Endothelial cell of umbilical vein (primary cell): ENCODE data around the gene ZNF70. TPM values are rescaled to one million over a fixed set of nuclear protein-coding genes. Genes with fewer than 3 reads are reported as not detected.

Experiments
- BruUV-seq: library from RNA; stranded (reverse); fragments of 400-500 nt; replicated peaks from 2 replicates; lab custom pipeline; 2021; lab: Mats Ljungman, UMichigan
- CTCF ChIA-PET: fragments of 300-600, 350-600 bp; sonication (Branson Sonifier 250); formaldehyde crosslinking; loops from one replicate; lab custom pipeline; 2021; ENCODE audit warnings: antibody characterized with exemption, inconsistent platforms; lab: Charles Lee
- POLR2A ChIA-PET: fragments of 300-600, 350-600 bp; sonication (Branson Sonifier 250); formaldehyde crosslinking; loops from one replicate; lab custom pipeline; 2021; ENCODE audit warnings: antibody characterized with exemption, inconsistent platforms; lab: Charles Lee
- DNase-seq: peaks from one replicate; pipeline ENCODE4 v3.0.0-alpha.2; 2011; ENCODE audit warnings: low read depth, low spot score
- FAIRE-seq: peaks from 2 replicates; lab custom pipeline; 2011; peaks lifted over from hg19 to GRCh38; lab: Jason Lieb, UNC
- H2AFZ ChIP-seq: 2 replicates; pipeline ENCODE4 v1.6.0; 2012; ENCODE audit warnings: low read depth, low read length, control low read depth, inconsistent platforms
- H3K27ac ChIP-seq: 2 replicates; pipeline ENCODE4 v1.5.1; 2011; ENCODE audit warnings: low read depth, mild to moderate bottlenecking, control low read depth, low read length, moderate library complexity; ENCODE audit not compliant: insufficient read depth
- H3K27me3 ChIP-seq, 2 experiments: 2 replicates each; pipeline versions ENCODE4 v1.6.0 to v1.6.1; 2011; ENCODE audit warnings: low read length in 2 of 2, mixed read lengths in 1 of 2; ENCODE audit not compliant: control insufficient read depth in 2 of 2, insufficient read depth in 2 of 2
- H3K36me3 ChIP-seq, 2 experiments: 2 replicates in 1 of 2; 3 replicates in 1 of 2; pipeline ENCODE4 v1.5.1; 2011; ENCODE audit warnings: low read length in 2 of 2, mild to moderate bottlenecking in 1 of 2, moderate library complexity in 1 of 2; ENCODE audit not compliant: control insufficient read depth in 2 of 2, insufficient read depth in 2 of 2; ENCODE audit errors: extremely low read depth in 1 of 2
- H3K4me1 ChIP-seq: 3 replicates; pipeline ENCODE4 v1.5.1; 2011; ENCODE audit warnings: mild to moderate bottlenecking, low read length; ENCODE audit not compliant: control insufficient read depth, insufficient read depth; ENCODE audit errors: extremely low read depth
- H3K4me2 ChIP-seq: 2 replicates; pipeline ENCODE4 v1.6.1; 2011; ENCODE audit warnings: low read length, control low read depth, mixed read lengths; ENCODE audit not compliant: insufficient read depth
- H3K4me3 ChIP-seq, 3 experiments: fragments of 200-600 bp in 1 of 3; sonication (generic), shearing (Covaris generic) in 1 of 3; replicated peaks in 1 of 3; 2 replicates each; pipeline ENCODE4 v1.5.1; 2011 to 2016; ENCODE audit warnings: control low read depth in 3 of 3, low read length in 3 of 3, mild to moderate bottlenecking in 2 of 3, inconsistent platforms in 1 of 3, low read depth in 1 of 3, moderate library complexity in 1 of 3; ENCODE audit not compliant: insufficient read depth in 1 of 3
- H3K79me2 ChIP-seq: 2 replicates; pipeline ENCODE4 v1.6.0; 2012; ENCODE audit warnings: low read length, inconsistent platforms; ENCODE audit not compliant: control insufficient read depth, insufficient read depth
- H3K9ac ChIP-seq: replicated peaks from 2 replicates; pipeline ENCODE3; 2011; ENCODE audit warnings: low read length, control low read depth; ENCODE audit not compliant: insufficient read depth; ENCODE audit errors: extremely low read depth
- H3K9me1 ChIP-seq: replicated peaks from 3 replicates; pipeline ENCODE4 v1.6.0; 2011; ENCODE audit warnings: mild to moderate bottlenecking, low read length; ENCODE audit not compliant: control insufficient read depth, insufficient read depth; ENCODE audit errors: extremely low read depth
- H3K9me3 ChIP-seq: replicated peaks from 2 replicates; pipeline ENCODE4 v1.5.1; 2012; ENCODE audit warnings: low read length, inconsistent platforms; ENCODE audit not compliant: control insufficient read depth, insufficient read depth
- H4K20me1 ChIP-seq: replicated peaks from 2 replicates; pipeline ENCODE3; 2011; ENCODE audit warnings: mild to moderate bottlenecking, low read length; ENCODE audit not compliant: control insufficient read depth, insufficient read depth; ENCODE audit errors: extremely low read depth
- EZH2 ChIP-seq: IDR thresholded peaks from 2 replicates; pipeline ENCODE4 v1.6.1; 2012; ENCODE audit warnings: borderline replicate concordance, low read depth, mild to moderate bottlenecking, moderate library complexity, low read length, inconsistent platforms; ENCODE audit not compliant: severe bottlenecking
- GATA2 ChIP-seq: IDR thresholded peaks from 2 replicates; pipeline ENCODE4 v1.7.0; 2011; ENCODE audit warnings: low read depth, mild to moderate bottlenecking, moderate library complexity, mixed read lengths, low read length; ENCODE audit not compliant: insufficient read length, insufficient read depth
- POLR2A ChIP-seq: IDR thresholded peaks from 2 replicates; pipeline ENCODE4 v1.6.1; 2012; ENCODE audit warnings: low read depth, mild to moderate bottlenecking, control low read depth, low read length
- dilution Hi-C: fragments of 300-500 bp; cut with MboI; formaldehyde crosslinking; loops from one replicate; pipeline ENCODE4 v1.15.0; 2019; ENCODE audit warnings: low sequenced_read_pairs; ENCODE audit not compliant: extremely low pct_ligation_motif_present
- intact Hi-C: fragments of 100-400 bp; cut with micrococcal nuclease; formaldehyde crosslinking; loops from one replicate; pipeline ENCODE4 v1.10.0; 2022
- polyA plus RNA-seq, 4 experiments: library from polyadenylated mRNA; depleted of rRNA in 3 of 4; stranded (reverse) in 3 of 4; unstranded in 1 of 4; fragments of >200 nt; gene quantifications; 2 replicates each; pipeline versions ENCODE4 v1.2.1 to v1.2.3, GENCODE V29; 2011 to 2012; ENCODE audit warnings: missing spikeins in 1 of 4
- total RNA-seq: library from RNA; stranded (reverse); gene quantifications from 2 replicates; pipeline ENCODE4 v1.2.3, GENCODE V29; 2021
- TF ChIP-seq, protein P1 (sequence below), 2 donors: IDR thresholded peaks; 1 replicate in 1 of 2; 2 replicates in 1 of 2; pipeline ENCODE4 v1.5.1; 2011; ENCODE audit warnings: low read length in 2 of 2, mild to moderate bottlenecking in 2 of 2, moderate library complexity in 2 of 2, control low read depth in 1 of 2, inconsistent platforms in 1 of 2, low read depth in 1 of 2; ENCODE audit not compliant: insufficient read depth in 1 of 2; ENCODE audit errors: extremely low read depth in 1 of 2
- TF ChIP-seq, protein P2 (sequence below): IDR thresholded peaks from 2 replicates; pipeline ENCODE4 v1.6.1; 2011; ENCODE audit not compliant: insufficient read depth, insufficient read length

Gene ZNF70
- total and polyA plus RNA-seq, 2 donors (not counting 3 experiments of a cell fraction or from before 2014, with no cell fraction given): 1.9 to 6.2 TPM

DNA sequence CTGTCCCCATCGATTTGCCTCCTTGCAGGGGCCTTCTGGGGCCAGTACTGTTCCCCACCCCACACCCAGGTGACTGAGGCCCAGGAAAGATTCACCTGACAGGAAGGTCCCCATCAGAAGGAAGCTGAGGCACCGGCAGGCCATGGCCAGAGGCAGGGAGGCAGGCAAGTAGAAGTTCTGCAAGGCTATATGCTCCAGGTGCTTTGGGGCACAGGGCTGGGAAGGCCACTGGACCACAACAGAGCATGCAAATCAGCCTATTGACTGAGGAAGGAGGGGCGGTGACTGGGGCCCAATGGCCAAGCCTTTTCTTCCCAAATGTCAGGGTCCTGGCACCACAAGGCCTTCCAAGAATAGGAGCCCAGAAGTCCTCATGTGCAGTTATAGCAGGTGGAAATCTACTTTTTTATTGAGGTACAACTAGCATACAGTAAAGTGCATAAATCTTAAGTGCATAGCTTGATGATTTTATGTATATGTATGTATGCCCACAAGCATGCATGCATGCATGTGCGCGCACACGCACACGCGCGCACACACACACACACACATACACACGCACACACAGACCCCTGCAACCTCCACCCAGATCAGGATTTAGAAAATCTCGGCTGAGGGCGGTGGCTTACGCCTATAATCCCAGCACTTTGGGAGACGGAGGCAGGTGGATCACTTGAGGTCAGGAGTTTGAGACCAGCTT, 3.5 kb upstream of the ZNF70 start, which contains the start of gene VPREB3:
Gene VPREB3, minus strand, starts transcription at position 206 of the 700 bp plus-strand sequence. Its CDS starts 62 bp downstream, at position 144.
- H3K27ac ChIP-seq: no peak within 1 kb of the TSS
- TF ChIP-seq, protein P1, sequence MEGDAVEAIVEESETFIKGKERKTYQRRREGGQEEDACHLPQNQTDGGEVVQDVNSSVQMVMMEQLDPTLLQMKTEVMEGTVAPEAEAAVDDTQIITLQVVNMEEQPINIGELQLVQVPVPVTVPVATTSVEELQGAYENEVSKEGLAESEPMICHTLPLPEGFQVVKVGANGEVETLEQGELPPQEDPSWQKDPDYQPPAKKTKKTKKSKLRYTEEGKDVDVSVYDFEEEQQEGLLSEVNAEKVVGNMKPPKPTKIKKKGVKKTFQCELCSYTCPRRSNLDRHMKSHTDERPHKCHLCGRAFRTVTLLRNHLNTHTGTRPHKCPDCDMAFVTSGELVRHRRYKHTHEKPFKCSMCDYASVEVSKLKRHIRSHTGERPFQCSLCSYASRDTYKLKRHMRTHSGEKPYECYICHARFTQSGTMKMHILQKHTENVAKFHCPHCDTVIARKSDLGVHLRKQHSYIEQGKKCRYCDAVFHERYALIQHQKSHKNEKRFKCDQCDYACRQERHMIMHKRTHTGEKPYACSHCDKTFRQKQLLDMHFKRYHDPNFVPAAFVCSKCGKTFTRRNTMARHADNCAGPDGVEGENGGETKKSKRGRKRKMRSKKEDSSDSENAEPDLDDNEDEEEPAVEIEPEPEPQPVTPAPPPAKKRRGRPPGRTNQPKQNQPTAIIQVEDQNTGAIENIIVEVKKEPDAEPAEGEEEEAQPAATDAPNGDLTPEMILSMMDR (IDR thresholded peaks at IDR 0.05; ENCODE audit: extremely low read depth in 1 of 2, insufficient read depth in 1 of 2, low read depth in 1 of 2, low read length in 2 of 2): no peak
- TF ChIP-seq GATA2: no peak
- no peak for TF ChIP-seq POLR2A
- TF ChIP-seq, protein P2, sequence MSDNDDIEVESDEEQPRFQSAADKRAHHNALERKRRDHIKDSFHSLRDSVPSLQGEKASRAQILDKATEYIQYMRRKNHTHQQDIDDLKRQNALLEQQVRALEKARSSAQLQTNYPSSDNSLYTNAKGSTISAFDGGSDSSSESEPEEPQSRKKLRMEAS: no peak
- no peak for TF ChIP-seq EZH2
- CTCF ChIA-PET: interaction anchor here (0.8 to 1.6 kb wide), 4 partner anchors 9 to 17 kb away, joined by 3 to 7 read pairs (median 4); partner anchors contain the start of gene CHCHD10
- DNase-seq (no peak), FAIRE-seq (no peak)
- POLR2A ChIA-PET: no interaction called here
- dilution Hi-C loops (no loop called here), intact Hi-C loops (no loop called here)
- no peak within 1 kb of the TSS for H3K9ac ChIP-seq
- BruUV-seq: no TSS peak
- no peaks in the 10 kb centered on the region for H3K27me3 ChIP-seq
- H2AFZ ChIP-seq: no peak within 1 kb of the TSS
- H3K4me3 ChIP-seq: no peak within 1 kb of the TSS
- no peaks in the 10 kb centered on the region for H3K9me1 ChIP-seq
- H3K36me3 ChIP-seq: no peaks in the 10 kb centered on the region
- H4K20me1 ChIP-seq: no peaks in the 10 kb centered on the region
- no peak within 1 kb of the TSS for H3K4me2 ChIP-seq
- no peaks in the 10 kb centered on the region for H3K9me3 ChIP-seq
- H3K79me2 ChIP-seq: no peaks in the 10 kb centered on the region
- peaks cover 10% of the 10 kb centered on the region for H3K4me1 ChIP-seq
